Activated CD4-positive, CD25-positive, alpha-beta regulatory T cell (primary cell): ENCODE results near the gene DLGAP4.
A peak's percentile ranks its signal among the peaks of the same experiment; 100 is the strongest.
"Not testable (repeated sequence)": the region's sequence is repeated elsewhere in the genome, so short reads cannot be mapped to it uniquely, and the experiment has no call there.

Experiments
- DNase-seq, 4 experiments: peaks; one replicate each; lab custom pipeline; 2025; lab: John Stamatoyannopoulos, UW

The DLGAP4 gene

DNA sequence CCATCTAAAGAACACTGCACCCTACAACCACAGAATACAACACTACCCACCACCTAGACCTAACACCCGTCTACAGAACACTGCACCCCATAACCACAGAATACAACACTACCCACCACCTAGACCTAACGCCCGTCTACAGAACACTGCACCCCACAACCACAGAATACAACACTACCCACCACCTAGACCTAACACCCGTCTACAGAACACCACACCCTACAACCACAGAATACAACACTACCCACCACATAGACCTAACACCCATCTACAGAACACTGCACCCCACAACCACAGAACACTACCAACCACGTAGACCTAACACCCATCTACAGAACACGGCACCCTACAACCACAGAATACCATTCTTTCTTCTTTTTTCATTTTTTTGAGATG is 258.6 kb downstream of the DLGAP4 start:
- DNase-seq, result not testable (repeated sequence)

GRCh38 chr20:36565520-36565919 is 259.4 kb downstream of the DLGAP4 start:
- no peak for DNase-seq

- no peak for DNase-seq
Measured at GRCh38 chr20:36569847-36570429, 263.8 kb downstream of the DLGAP4 start.

GRCh38 chr20:36571564-36572504 is 265.7 kb downstream of the DLGAP4 start:
- DNase-seq, result no peak

- peak; percentile 18 to 68 (median 46) for DNase-seq
Measured at GRCh38 chr20:36572701-36573102, 266.6 kb downstream of the DLGAP4 start.

DNA sequence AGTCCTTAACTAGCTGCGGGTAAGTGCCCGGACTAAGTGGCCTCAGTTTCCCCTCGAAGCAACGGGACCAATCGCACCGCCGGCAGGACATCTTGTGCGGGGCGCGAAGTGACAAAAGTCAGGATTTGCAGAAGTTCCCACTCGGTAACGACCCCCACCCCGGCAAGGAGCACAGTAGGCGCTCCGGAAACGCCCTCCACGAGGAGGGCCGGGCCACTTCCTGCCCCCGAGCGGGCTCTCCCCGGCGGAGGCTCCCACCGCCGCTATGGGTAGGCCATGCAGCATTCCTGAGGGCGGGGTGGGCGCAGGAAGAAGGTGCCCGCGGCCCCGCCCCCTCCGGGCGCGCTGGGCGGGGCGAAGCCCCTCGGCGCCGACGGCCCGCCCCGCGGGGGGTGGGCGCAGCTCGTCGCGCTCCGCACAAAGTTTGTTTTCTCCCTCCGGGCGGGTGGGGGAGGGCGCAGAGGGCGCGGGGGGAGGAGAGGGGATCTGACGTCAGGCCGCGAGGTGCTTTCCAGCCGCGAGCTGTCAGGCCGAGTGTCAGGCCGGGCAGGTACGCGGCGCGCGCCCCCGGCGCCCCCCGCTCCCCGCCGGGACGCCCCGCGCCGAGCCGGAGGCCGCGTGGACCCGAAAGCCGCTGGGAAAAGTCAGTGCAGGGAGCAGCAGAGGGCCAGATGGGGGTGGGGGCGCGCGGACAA is 267.1 kb downstream of the DLGAP4 start, which contains the start of gene TGIF2:
TSS of gene TGIF2 (plus strand) at position 495 of the 695 bp plus-strand sequence. CDS start 5,178 bp downstream, outside the sequence.
- DNase-seq, result peak; percentile 73 to 84 (median 80)

- DNase-seq, result peak in 1 of 4 experiments; percentile 45
Measured at GRCh38 chr20:36573798-36574365, 267.7 kb downstream of the DLGAP4 start.

GRCh38 chr20:36574366-36575135 is 268.4 kb downstream of the DLGAP4 start:
- peak in 3 of 4 experiments; percentile 12 to 35 (median 30) for DNase-seq

DNA sequence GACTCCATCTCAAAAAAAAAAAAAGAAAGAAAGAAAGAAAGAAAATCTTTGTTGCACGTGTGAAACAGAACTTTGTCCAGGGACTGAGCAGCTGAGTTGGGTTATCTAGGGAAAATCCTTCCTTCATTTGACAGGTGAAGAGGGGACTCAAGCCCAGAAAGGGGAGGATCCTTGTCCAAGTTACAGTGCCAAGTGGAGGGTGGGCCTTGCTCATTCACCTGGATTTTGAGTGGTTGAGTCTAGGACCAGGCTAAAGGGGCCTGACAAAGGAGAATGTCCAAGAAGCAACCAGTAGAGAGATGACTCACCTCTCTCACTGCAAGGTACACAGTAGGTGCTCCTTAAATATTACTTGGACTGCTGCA is 269.9 kb downstream of the DLGAP4 start:
- no peak for DNase-seq
